A673 (cell line): ENCODE measurements around the gene HSD11B2. TPM values are rescaled to one million over a fixed set of nuclear protein-coding genes. Genes with fewer than 3 reads are reported as not detected.

Source experiments
- BruUV-seq: library from RNA; stranded (reverse); fragments of 400-500 nt; replicated peaks from 2 replicates; lab custom pipeline; 2021; lab: Mats Ljungman, UMichigan
- CTCF ChIA-PET: fragments of 300-600 bp; sonication (Branson Sonifier 250); formaldehyde crosslinking; loops from one replicate; lab custom pipeline; 2022; ENCODE audit warnings: antibody characterized with exemption; lab: Charles Lee
- POLR2A ChIA-PET: fragments of 300-600 bp; sonication (Branson Sonifier 250); formaldehyde crosslinking; loops from one replicate; lab custom pipeline; 2022; ENCODE audit warnings: antibody characterized with exemption; ENCODE audit not compliant: low non-redundant PET; lab: Charles Lee
- DNase-seq: peaks from one replicate; pipeline ENCODE4 v3.0.0-alpha.2; 2015; ENCODE audit warnings: low spot score
- H3K27ac ChIP-seq: fragments of 200-600 bp; sonication (generic); 2 replicates; pipeline ENCODE4 v1.5.1; 2016; ENCODE audit warnings: mixed run types, low read depth, mild to moderate bottlenecking, mixed read lengths, antibody characterized with exemption, low read length; ENCODE audit not compliant: poor library complexity, severe bottlenecking
- H3K27me3 ChIP-seq: fragments of 200-600 bp; sonication (generic); replicated peaks from 2 replicates; pipeline ENCODE4 v1.6.1; 2017; ENCODE audit warnings: mixed run types, low read depth, mild to moderate bottlenecking, mixed read lengths, antibody characterized with exemption, low read length; ENCODE audit not compliant: insufficient read depth, poor library complexity
- H3K36me3 ChIP-seq: fragments of 200-600 bp; sonication (generic); 2 replicates; pipeline ENCODE4 v1.6.1; 2016; ENCODE audit warnings: mixed run types, mild to moderate bottlenecking, mixed read lengths, antibody characterized with exemption, low read length; ENCODE audit not compliant: insufficient read depth, poor library complexity, severe bottlenecking
- H3K4me1 ChIP-seq: fragments of 200-600 bp; sonication (generic); 2 replicates; pipeline ENCODE4 v1.6.1; 2017; ENCODE audit warnings: mixed run types, mild to moderate bottlenecking, mixed read lengths, antibody characterized with exemption, low read length; ENCODE audit not compliant: insufficient read depth, poor library complexity, severe bottlenecking
- H3K4me3 ChIP-seq: fragments of 200-600 bp; sonication (generic); 2 replicates; pipeline ENCODE4 v1.5.1; 2016; ENCODE audit warnings: low read depth, mixed run types, mild to moderate bottlenecking, mixed read lengths, low read length; ENCODE audit not compliant: poor library complexity, severe bottlenecking
- H3K9me3 ChIP-seq: fragments of 200-600 bp; sonication (generic); 2 replicates; pipeline ENCODE4 v1.6.1; 2016; ENCODE audit warnings: mixed run types, low read depth, mild to moderate bottlenecking, mixed read lengths, antibody characterized with exemption, low read length; ENCODE audit not compliant: poor library complexity, severe bottlenecking
- CTCF ChIP-seq: fragments of 300-800, 200-600 bp; sonication (generic); conservative IDR thresholded peaks from 2 replicates; pipeline ENCODE4 v1.5.1; 2017; ENCODE audit warnings: low read depth, mild to moderate bottlenecking, antibody characterized with exemption, low read length, moderate library complexity, mixed read lengths
- EZH2 ChIP-seq: fragments of 200-600 bp; sonication (generic); IDR thresholded peaks from 2 replicates; pipeline ENCODE4 v1.6.1; 2017; ENCODE audit warnings: borderline replicate concordance, low read depth, mild to moderate bottlenecking, mixed read lengths, antibody characterized with exemption, low read length; ENCODE audit not compliant: poor library complexity, severe bottlenecking
- intact Hi-C: fragments of 100-400 bp; cut with micrococcal nuclease; formaldehyde crosslinking; loops from one replicate; pipeline ENCODE4 v1.10.0; 2022; ENCODE audit not compliant: unreplicated experiment
- total RNA-seq: library from RNA; stranded (reverse); gene quantifications from 2 replicates; pipeline ENCODE4 v1.2.3, GENCODE V29; 2021

Gene HSD11B2
- total RNA-seq, 1 experiment from 2014 or later, result 2.3 TPM

GRCh38 chr16:67460168-67460567, 29.2 kb downstream of the HSD11B2 start:
- H3K36me3 ChIP-seq, result no peaks in the 10 kb centered on the region
- no TSS peak for BruUV-seq
- peaks cover 4% of the 10 kb centered on the region for H3K4me1 ChIP-seq
- intact Hi-C loops, result no loop called here
- H3K4me3 ChIP-seq, result no peak overlapping the region
- H3K9me3 ChIP-seq, result no peaks in the 10 kb centered on the region
- no peaks in the 10 kb centered on the region for H3K27me3 ChIP-seq
- H3K27ac ChIP-seq, result no peak overlapping the region
- CTCF ChIA-PET, result no interaction called here
- DNase-seq, result no peak
- POLR2A ChIA-PET, result interaction anchor here (0.5 kb wide), 1 partner anchor 101 kb away, joined by 5 read pairs; no protein-coding TSS in a partner anchor
- no peak for TF ChIP-seq EZH2
- no peak for TF ChIP-seq CTCF

- Histone ChIP-seq H3K4me1 (peaks cover 7% of the 10 kb centered on the region), H3K27ac (no peak overlapping the region), H3K4me3 (no peak overlapping the region), H3K27me3 (no peaks in the 10 kb centered on the region), H3K36me3 (no peaks in the 10 kb centered on the region), H3K9me3 (no peaks in the 10 kb centered on the region)
- BruUV-seq, result no TSS peak
- TF ChIP-seq CTCF, result no peak
- no peak for TF ChIP-seq EZH2
- no peak for DNase-seq
- POLR2A ChIA-PET, result no interaction called here
- intact Hi-C loops, result no loop called here
- CTCF ChIA-PET, result no interaction called here
These were observed 30.0 kb downstream of the HSD11B2 start for GRCh38 chr16:67460961-67461360.

GRCh38 chr16:67461600-67462278, 30.8 kb downstream of the HSD11B2 start:
- no peak overlapping the region for H3K4me3 ChIP-seq
- H3K27me3 ChIP-seq, result no peaks in the 10 kb centered on the region
- H3K4me1 ChIP-seq, result peaks cover 7% of the 10 kb centered on the region
- no peak overlapping the region for H3K27ac ChIP-seq
- no peak for DNase-seq
- ChIA-PET CTCF (interaction anchor here (0.6 kb wide), 1 partner anchor 422 kb away, joined by 4 read pairs; no protein-coding TSS in a partner anchor), POLR2A (no interaction called here)
- intact Hi-C loops, result no loop called here
- TF ChIP-seq CTCF (no peak), EZH2 (no peak)
- no peaks in the 10 kb centered on the region for H3K36me3 ChIP-seq
- no peaks in the 10 kb centered on the region for H3K9me3 ChIP-seq
- no TSS peak for BruUV-seq
